Measurements from ENCODE around the gene SMPD3. TPM values are rescaled to one million over a fixed set of nuclear protein-coding genes. Genes with fewer than 3 reads are reported as not detected.

The SMPD3 gene
- total RNA-seq, 1 experiment from 2014 or later: 0.89 TPM

DNA sequence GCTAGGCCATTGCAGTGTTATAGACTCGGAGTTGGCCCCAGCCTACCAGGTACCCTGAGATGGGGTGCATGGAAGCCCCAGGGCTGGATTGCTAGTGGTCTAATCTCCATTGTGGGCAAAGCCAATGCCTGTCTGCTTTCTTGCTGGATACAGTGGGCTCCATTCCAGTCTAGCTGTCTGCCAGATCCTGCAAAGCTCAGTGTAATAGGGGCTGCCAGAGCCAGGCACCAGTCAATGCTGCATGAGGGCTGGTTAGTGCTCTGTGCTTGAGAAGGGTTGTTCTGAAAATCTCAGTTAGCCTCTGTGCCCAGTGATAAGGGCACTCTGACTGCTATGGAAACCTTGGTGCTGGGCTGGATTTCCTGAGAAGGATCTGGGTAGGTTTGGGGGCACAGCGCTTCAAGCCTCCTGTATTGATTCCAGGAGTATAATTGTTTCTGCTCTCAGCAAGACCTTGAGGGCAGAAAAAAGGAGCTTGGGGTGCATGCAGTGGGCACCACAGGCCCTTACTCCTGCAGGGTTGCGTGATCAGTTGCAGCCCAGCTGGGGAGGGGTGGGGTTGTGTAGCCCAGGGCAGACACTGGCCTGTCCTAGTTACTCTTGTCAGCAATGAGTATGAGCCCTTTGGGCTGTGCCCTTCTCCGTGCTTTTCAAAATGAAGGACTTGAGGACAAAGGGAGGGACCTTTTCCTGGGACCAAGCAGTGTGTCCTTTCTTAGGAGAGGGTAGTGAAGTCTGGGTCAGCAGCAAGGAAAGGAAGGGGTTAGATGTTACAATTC lies 19.0 kb downstream of the SMPD3 start:
- no peak overlapping the region for H3K9ac ChIP-seq (ENCODE audit: low read length)
- RAD21 ChIA-PET (ENCODE audit: low non-redundant PET in 1 of 2, low total read pairs in 2 of 2, uncharacterized antibody in 2 of 2, unreplicated experiment in 2 of 2): no interaction called here
- no peak for ATAC-seq
- CTCF ChIA-PET: no interaction called here
- H3K4me2 ChIP-seq (ENCODE audit: low read length): no peak overlapping the region
- no peaks in the 10 kb centered on the region for H3K27me3 ChIP-seq (ENCODE audit: insufficient read depth, low read length)
- H3K9me3 ChIP-seq (ENCODE audit: control insufficient read depth in 1 of 2, insufficient read depth in 1 of 2, low read depth in 1 of 2, low read length in 2 of 2): no peaks in the 10 kb centered on the region
- no peaks in the 10 kb centered on the region for H3K79me2 ChIP-seq (ENCODE audit: insufficient read depth, low read length)
- peaks cover 0 to 6% of the 10 kb centered on the region in 2 experiments; a peak in 2 of 4 replicates for H3K4me1 ChIP-seq (ENCODE audit: control insufficient read depth in 1 of 2, insufficient read depth in 2 of 2, low read length in 2 of 2)
- H3K36me3 ChIP-seq (ENCODE audit: control insufficient read depth in 1 of 2, insufficient read depth in 2 of 2, low read length in 2 of 2): no peaks in the 10 kb centered on the region
- H2AFZ ChIP-seq (ENCODE audit: low read depth, low read length, poor library complexity, severe bottlenecking): no peak overlapping the region
- POLR2A ChIA-PET: no interaction called here
- BruUV-seq (replicated peaks): no TSS peak
- TF ChIP-seq ELF1 (IDR thresholded peaks at IDR 0.05; ENCODE audit: borderline replicate concordance, low read depth): no peak
- no peak for TF ChIP-seq ZNF274 (IDR thresholded peaks at IDR 0.05; ENCODE audit: low read depth, low read length)
- no peak for TF ChIP-seq ZFX (IDR thresholded peaks at IDR 0.05)
- TF ChIP-seq CTCF (IDR thresholded peaks at IDR 0.05 in 2 of 3, conservative IDR thresholded peaks at IDR 0.05 in 1 of 3; ENCODE audit: borderline replicate concordance in 1 of 3, insufficient read depth in 1 of 3, low read depth in 2 of 3, low read length in 2 of 3): no peak
- no peak for TF ChIP-seq SP1 (IDR thresholded peaks at IDR 0.05; ENCODE audit: low read depth)
- no peak for TF ChIP-seq RAD21 (IDR thresholded peaks at IDR 0.05; ENCODE audit: low read depth)
- no peak for TF ChIP-seq REST (IDR thresholded peaks at IDR 0.05; ENCODE audit: low read depth)
- no peak for TF ChIP-seq EZH2phosphoT487 (IDR thresholded peaks at IDR 0.05; ENCODE audit: borderline replicate concordance)
- TF ChIP-seq TCF7L2 (IDR thresholded peaks at IDR 0.05; ENCODE audit: borderline replicate concordance, extremely low read depth, insufficient read depth, insufficient read length): no peak
- TF ChIP-seq POLR2A (IDR thresholded peaks at IDR 0.05; ENCODE audit: borderline replicate concordance, extremely low read depth, insufficient read depth, insufficient read length): no peak
- TF ChIP-seq, protein P1, sequence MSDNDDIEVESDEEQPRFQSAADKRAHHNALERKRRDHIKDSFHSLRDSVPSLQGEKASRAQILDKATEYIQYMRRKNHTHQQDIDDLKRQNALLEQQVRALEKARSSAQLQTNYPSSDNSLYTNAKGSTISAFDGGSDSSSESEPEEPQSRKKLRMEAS (IDR thresholded peaks at IDR 0.05): no peak
- no peak for TF ChIP-seq FOSL1 (IDR thresholded peaks at IDR 0.05; ENCODE audit: low read depth)
- no peaks in the 10 kb centered on the region for H3K9me2 ChIP-seq (ENCODE audit: insufficient read depth)
- intact Hi-C loops (cut with micrococcal nuclease): no loop called here
- no peak overlapping the region for H3K4me3 ChIP-seq (replicated peaks in 1 of 2; ENCODE audit: low read depth in 1 of 2, low read length in 2 of 2)
- no peak overlapping the region for H3K27ac ChIP-seq (ENCODE audit: low read depth, low read length)
- no peaks in the 10 kb centered on the region for H4K20me1 ChIP-seq (ENCODE audit: insufficient read depth)
- no peak for DNase-seq (ENCODE audit: low read depth, low spot score)

All from HCT116 (cell line).